AG10803 (cell line): Measurements from ENCODE around the gene ROS1.

Experiments used
- DNase-seq: peaks from one replicate; pipeline ENCODE4 v3.0.0; 2010; ENCODE audit warnings: low read depth
- H3K4me3 ChIP-seq: 2 replicates; pipeline ENCODE4 v1.5.1; 2011; ENCODE audit warnings: mild to moderate bottlenecking, low read length, control low read depth
- CTCF ChIP-seq: conservative IDR thresholded peaks from 2 replicates; pipeline ENCODE4 v1.5.1; 2011; ENCODE audit warnings: mild to moderate bottlenecking, low read length, control low read depth, inconsistent platforms

Gene ROS1

DNA sequence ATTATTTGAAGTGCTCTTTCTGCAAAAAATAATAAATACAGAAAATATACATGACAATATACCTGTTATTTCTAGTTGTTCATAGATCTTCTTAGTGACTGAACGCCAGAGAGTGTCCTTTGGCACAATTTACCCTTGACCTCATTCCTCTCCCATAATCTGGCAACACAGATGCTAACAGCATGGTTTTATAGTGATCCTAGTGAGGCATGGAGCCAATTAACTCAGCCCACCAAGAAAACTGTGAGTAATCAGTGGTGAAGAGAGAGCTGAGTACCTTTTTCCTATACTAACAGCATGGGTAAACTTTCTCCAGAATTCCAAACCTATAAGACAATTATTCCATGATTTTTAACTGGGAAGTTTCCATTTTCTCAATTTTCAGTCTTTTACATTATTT lies 99.3 kb downstream of the ROS1 start:
- no peak overlapping the region for H3K4me3 ChIP-seq
- TF ChIP-seq CTCF: no peak
- no peak for DNase-seq

- no peak overlapping the region for H3K4me3 ChIP-seq
- peak; percentile 39 for TF ChIP-seq CTCF
- DNase-seq: peak; percentile 8
Observed at GRCh38 chr6:117317261-117317660, 108.5 kb downstream of the ROS1 start.

GRCh38 chr6:117311726-117312125 lies 114.0 kb downstream of the ROS1 start:
- no peak for TF ChIP-seq CTCF
- no peak for DNase-seq
- no peak overlapping the region for H3K4me3 ChIP-seq

DNA sequence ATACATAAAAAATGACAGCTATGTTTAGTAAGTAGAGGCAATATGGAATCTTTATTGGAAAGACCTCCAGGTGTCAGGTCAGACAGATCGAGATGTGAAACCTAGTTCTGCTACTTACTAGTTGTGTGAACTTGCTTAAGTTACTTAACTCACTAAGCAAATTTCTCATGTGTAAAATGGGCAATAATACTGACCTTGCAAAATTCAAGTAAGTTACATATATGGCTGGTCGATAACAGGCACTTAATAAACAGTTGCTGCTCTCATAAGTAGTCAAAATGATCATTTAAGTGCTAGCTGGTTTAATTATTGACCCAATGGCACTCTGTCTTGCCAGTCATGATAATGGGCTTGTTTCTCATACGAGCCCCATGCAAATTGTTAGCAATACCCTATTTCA lies 114.4 kb downstream of the ROS1 start:
- no peak for TF ChIP-seq CTCF
- H3K4me3 ChIP-seq: no peak overlapping the region
- DNase-seq: no peak

DNA sequence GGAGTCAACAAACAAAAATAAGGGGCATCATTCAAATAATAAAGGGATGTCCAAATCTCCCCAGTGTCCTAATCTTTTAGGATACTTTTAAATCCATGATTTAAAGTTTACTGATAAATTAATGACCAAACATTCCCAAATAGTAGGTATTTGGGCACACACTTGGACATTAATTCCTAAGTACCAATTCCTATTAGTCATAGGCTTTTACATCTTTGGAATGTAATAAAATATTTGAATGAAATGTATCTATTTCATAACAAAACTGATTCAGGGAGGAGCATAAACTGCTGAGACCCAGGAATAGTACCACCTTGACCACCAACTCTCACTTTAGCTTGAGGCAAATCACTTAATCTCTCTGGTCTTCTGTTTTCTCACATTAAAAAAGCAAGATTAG lies 116.1 kb downstream of the ROS1 start:
- no peak overlapping the region for H3K4me3 ChIP-seq
- no peak for DNase-seq
- no peak for TF ChIP-seq CTCF

DNA sequence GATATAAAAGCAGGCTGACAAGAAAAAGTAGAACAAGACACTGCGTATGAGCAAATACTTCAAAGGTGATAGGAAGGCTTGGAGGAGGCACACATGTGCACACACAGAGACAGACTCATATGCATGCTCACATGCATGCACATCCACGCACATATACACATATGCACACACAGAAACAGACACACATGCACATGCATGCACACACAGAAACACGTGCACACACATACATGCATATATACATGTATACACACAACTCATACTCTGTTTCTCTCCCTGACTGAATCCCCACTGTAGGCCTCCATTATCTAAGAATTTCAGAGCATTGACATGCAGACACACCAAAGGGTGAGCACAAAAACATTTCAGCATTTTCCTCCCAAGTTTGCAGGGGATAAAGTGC lies 116.7 kb downstream of the ROS1 start:
- no peak for DNase-seq
- H3K4me3 ChIP-seq: no peak overlapping the region
- TF ChIP-seq CTCF: no peak

GRCh38 chr6:117307655-117308054 lies 118.1 kb downstream of the ROS1 start:
- TF ChIP-seq CTCF: no peak
- no peak for DNase-seq
- no peak overlapping the region for H3K4me3 ChIP-seq
